K562 (cell line): ENCODE measurements around the gene CLEC1A. TPM values are rescaled to one million over a fixed set of nuclear protein-coding genes. Genes with fewer than 3 reads are reported as not detected.

Experiments used
- ATAC-seq: fragments of 200-7000 bp; cut with Tn5 transposase; 3 replicates; pipeline ENCODE4 v1.9.1; 2020; ENCODE audit warnings: moderate library complexity
- BruUV-seq: library from RNA; stranded (reverse); fragments of 400-500 nt; replicated peaks from 2 replicates; lab custom pipeline; 2021; lab: Mats Ljungman, UMichigan
- CTCF ChIA-PET: fragments of 300-600 bp; formaldehyde crosslinking; extraction: SDS; loops from one replicate; lab custom pipeline; 2021; ENCODE audit warnings: low intra/inter-chr PET ratio; lab: Yijun Ruan, JAX
- POLR2A ChIA-PET: fragments of 300-600, 350-650 bp; sonication (Branson Sonifier 250); formaldehyde crosslinking; extraction: SDS; loops from one replicate; lab custom pipeline; 2021; ENCODE audit warnings: antibody characterized with exemption, inconsistent platforms; lab: Yijun Ruan, JAX
- DNase-seq, 4 experiments: peaks; one replicate each; pipeline versions ENCODE4 v3.0.0 to v3.0.0-alpha.2; 2011 to 2018; ENCODE audit warnings: low spot score in 3 of 4, mixed read lengths in 3 of 4; ENCODE audit errors: extremely low read depth in 1 of 4
- FAIRE-seq: peaks from 2 replicates; lab custom pipeline; 2011; peaks lifted over from hg19 to GRCh38; lab: Jason Lieb, UNC
- H2AFZ ChIP-seq: 2 replicates; pipeline ENCODE4 v1.6.0; 2011; ENCODE audit warnings: low read depth, low read length, control low read depth, inconsistent platforms
- H3K27ac ChIP-seq: fragments of 200-600 bp; 3 replicates; pipeline ENCODE4 v1.8.0; 2011; ENCODE audit warnings: low read depth, mild to moderate bottlenecking, control low read depth, inconsistent platforms, low read length, moderate library complexity, mixed read lengths; ENCODE audit errors: extremely low read depth
- H3K27me3 ChIP-seq, 2 experiments: fragments of 300-600 bp in 1 of 2; 2 replicates in 1 of 2; 3 replicates in 1 of 2; pipeline versions ENCODE4 v1.6.0 to v1.8.0; 2011; ENCODE audit warnings: inconsistent platforms in 2 of 2, low read length in 2 of 2, mild to moderate bottlenecking in 1 of 2, mixed read lengths in 1 of 2, moderate library complexity in 1 of 2; ENCODE audit not compliant: control insufficient read depth in 2 of 2, insufficient read depth in 2 of 2
- H3K36me3 ChIP-seq: fragments of 300-600 bp; 3 replicates; pipeline ENCODE4 v1.8.0; 2011; ENCODE audit warnings: mild to moderate bottlenecking, low read length, inconsistent platforms; ENCODE audit not compliant: control insufficient read depth, insufficient read depth
- H3K4me1 ChIP-seq, 2 experiments: fragments of 200-600 bp in 1 of 2; replicated peaks in 1 of 2; 2 replicates in 1 of 2; 3 replicates in 1 of 2; pipeline versions ENCODE4 v1.5.1 to v1.8.0; 2011; ENCODE audit warnings: inconsistent platforms in 2 of 2, low read length in 2 of 2, mild to moderate bottlenecking in 1 of 2, mixed read lengths in 1 of 2, moderate library complexity in 1 of 2; ENCODE audit not compliant: control insufficient read depth in 2 of 2, insufficient read depth in 2 of 2
- H3K4me2 ChIP-seq: 2 replicates; pipeline ENCODE4 v1.6.1; 2011; ENCODE audit warnings: low read length, control low read depth, inconsistent platforms, mixed read lengths; ENCODE audit not compliant: insufficient read depth
- H3K4me3 ChIP-seq: fragments of 200-600 bp; sonication (generic), shearing (Covaris generic); 2 replicates; pipeline ENCODE4 v1.5.1; 2016; ENCODE audit warnings: control low read depth, inconsistent platforms
- H3K79me2 ChIP-seq: fragments of 200-600 bp; 3 replicates; pipeline ENCODE4 v1.8.0; 2011; ENCODE audit warnings: low read length, inconsistent platforms; ENCODE audit not compliant: control insufficient read depth, insufficient read depth
- H3K9ac ChIP-seq, 2 experiments: 2 replicates each; pipeline versions ENCODE4 v1.6.0 to v1.6.1; 2011; ENCODE audit warnings: low read depth in 2 of 2, low read length in 2 of 2, control low read depth in 1 of 2, inconsistent platforms in 1 of 2, mild to moderate bottlenecking in 1 of 2, mixed read lengths in 1 of 2; ENCODE audit not compliant: insufficient read depth in 1 of 2
- H3K9me1 ChIP-seq: one replicate; pipeline ENCODE4 v1.6.0; 2011; ENCODE audit warnings: inconsistent platforms, mild to moderate bottlenecking, low read length, moderate library complexity; ENCODE audit not compliant: control insufficient read depth, insufficient read depth
- H3K9me3 ChIP-seq: replicated peaks from 2 replicates; pipeline ENCODE4 v1.5.1; 2011; ENCODE audit warnings: low read depth, low read length, inconsistent platforms; ENCODE audit not compliant: control insufficient read depth, insufficient read depth
- H4K20me1 ChIP-seq: replicated peaks from 2 replicates; pipeline ENCODE4 v1.6.1; 2011; ENCODE audit warnings: low read length, inconsistent platforms, mixed read lengths; ENCODE audit not compliant: control insufficient read depth, insufficient read depth
- E2F6 ChIP-seq, 2 experiments: IDR thresholded peaks; 2 replicates each; pipeline ENCODE4 v1.6.1; 2011; ENCODE audit warnings: borderline replicate concordance in 1 of 2, control low read depth in 1 of 2, low read depth in 1 of 2, low read length in 1 of 2, mild to moderate bottlenecking in 1 of 2, mixed read lengths in 1 of 2, moderate library complexity in 1 of 2; ENCODE audit not compliant: insufficient read depth in 1 of 2, insufficient read length in 1 of 2, poor library complexity in 1 of 2, severe bottlenecking in 1 of 2; ENCODE audit errors: extremely low read depth in 1 of 2
- FOXA3 ChIP-seq, 2 experiments: fragments of 450-650 bp in 1 of 2; sonication (generic) in 1 of 2; formaldehyde crosslinking; IDR thresholded peaks in 1 of 2; conservative IDR thresholded peaks in 1 of 2; 2 replicates each; pipeline versions ENCODE4 v1.4.0 to v1.8.0; 2020 to 2022; ENCODE audit warnings: mild to moderate bottlenecking in 2 of 2, missing genetic modification reagents in 1 of 2
- HLTF ChIP-seq: fragments of 450-650 bp; IDR thresholded peaks from 2 replicates; pipeline ENCODE4 v1.6.1; 2016
- L3MBTL2 ChIP-seq: fragments of 450-650 bp; IDR thresholded peaks from 2 replicates; pipeline ENCODE4 v1.6.1; 2016; ENCODE audit warnings: mild to moderate bottlenecking, moderate library complexity
- NFE2L1 ChIP-seq: fragments of 450-650 bp; IDR thresholded peaks from 2 replicates; pipeline ENCODE4 v1.6.1; 2016; ENCODE audit warnings: missing genetic modification characterization, low read depth, mild to moderate bottlenecking, missing compliant biosample characterization, moderate library complexity, borderline replicate concordance
- RBBP5 ChIP-seq: fragments of 200-600 bp; sonication (generic); IDR thresholded peaks from 2 replicates; pipeline ENCODE4 v1.6.1; 2012; ENCODE audit warnings: borderline replicate concordance, mild to moderate bottlenecking, low read length, control low read depth, inconsistent platforms; ENCODE audit not compliant: insufficient read depth, poor library complexity, severe bottlenecking
- RFX7 ChIP-seq: fragments of 250-450 bp; sonication (Bioruptor Pico); IDR thresholded peaks from 2 replicates; pipeline ENCODE4 v1.5.1; 2021; ENCODE audit warnings: mild to moderate bottlenecking
- TSHZ1 ChIP-seq: fragments of 250-450 bp; sonication (Bioruptor Pico); IDR thresholded peaks from 2 replicates; pipeline ENCODE4 v1.4.0; 2020; ENCODE audit warnings: mild to moderate bottlenecking, moderate library complexity
- WGBS: fragments of 100-300 bp; shearing (Covaris generic); methylation state at CpG from one replicate; pipeline ENCODE4 v1.1.6; 2016; ENCODE audit warnings: low coverage, mixed read lengths; ENCODE audit not compliant: insufficient coverage; ENCODE audit errors: missing lambda C conversion rate; 5-methylcytosine and 5-hydroxymethylcytosine counted together
- in situ Hi-C: fragments of 300-500 bp; cut with MboI; formaldehyde crosslinking; loops from 4 replicates; pipeline ENCODE4 v1.15.0; 2018; ENCODE audit warnings: inconsistent platforms, mixed read lengths
- intact Hi-C: fragments of 100-400 bp; cut with micrococcal nuclease; formaldehyde crosslinking; loops from 2 replicates; pipeline ENCODE4 v1.14.2; 2022
- polyA plus RNA-seq, 8 experiments: library from polyadenylated mRNA; depleted of rRNA in 4 of 8; stranded (reverse) in 5 of 8; unstranded in 3 of 8; fragments of >200 nt; fragmentation: Nextera tagmentation in 2 of 8; fragmentation: Illumina TruSeq in 1 of 8; extraction: Ambion mirVana in 2 of 8; extraction: Trizol in 1 of 8; gene quantifications; 2 replicates each; pipeline versions ENCODE4 v1.2.1 to v1.2.3, GENCODE V29; 2011 to 2014; ENCODE audit warnings: inconsistent platforms in 1 of 8, missing spikeins in 1 of 8
- total RNA-seq, 7 experiments: library from RNA; depleted of rRNA in 6 of 7; stranded (reverse); fragments of >200 nt in 6 of 7; fragmentation: Illumina TruSeq in 2 of 7; extraction: Trizol in 2 of 7; gene quantifications; 2 replicates each; pipeline versions ENCODE4 v1.2.1 to v1.2.3, GENCODE V29; 2011 to 2021; ENCODE audit warnings: low replicate concordance in 1 of 7
- TF ChIP-seq, protein P1 (sequence below), 3 experiments: IDR thresholded peaks in 2 of 3; conservative IDR thresholded peaks in 1 of 3; 2 replicates each; pipeline ENCODE4 v1.5.1; 2011 to 2012; ENCODE audit warnings: low read length in 3 of 3, mild to moderate bottlenecking in 3 of 3, control low read depth in 2 of 3, improper control_type of control experiment in 1 of 3, inconsistent platforms in 1 of 3, low read depth in 1 of 3, mixed read lengths in 1 of 3, moderate library complexity in 1 of 3; ENCODE audit not compliant: insufficient read depth in 2 of 3

The CLEC1A gene
- total and polyA plus RNA-seq, 9 of the 15 experiments (the other 6 are each of a cell fraction or from before 2014, with no cell fraction given): 0.04 TPM; not detected in 8

DNA sequence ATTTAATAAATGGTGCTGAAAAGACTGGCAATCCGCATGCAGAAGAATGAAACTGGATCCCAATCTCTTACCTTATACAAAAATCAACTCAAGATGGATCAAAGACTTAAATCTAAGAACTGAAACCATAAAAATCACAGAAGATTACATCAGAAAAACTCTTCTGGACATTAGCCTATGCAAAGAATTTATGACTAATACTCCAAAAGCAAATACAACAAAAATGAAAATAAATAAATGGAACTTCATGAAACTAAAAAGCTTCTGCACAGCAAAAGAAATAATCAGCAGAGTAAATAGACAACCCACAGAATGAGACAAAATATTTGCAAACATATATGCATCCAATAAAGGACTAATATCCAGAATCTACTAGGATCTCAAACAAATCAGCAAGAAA, 14.3 kb upstream of the CLEC1A start (continued):
- TF ChIP-seq NFE2L1 (no peak), TSHZ1 (no peak)

DNA sequence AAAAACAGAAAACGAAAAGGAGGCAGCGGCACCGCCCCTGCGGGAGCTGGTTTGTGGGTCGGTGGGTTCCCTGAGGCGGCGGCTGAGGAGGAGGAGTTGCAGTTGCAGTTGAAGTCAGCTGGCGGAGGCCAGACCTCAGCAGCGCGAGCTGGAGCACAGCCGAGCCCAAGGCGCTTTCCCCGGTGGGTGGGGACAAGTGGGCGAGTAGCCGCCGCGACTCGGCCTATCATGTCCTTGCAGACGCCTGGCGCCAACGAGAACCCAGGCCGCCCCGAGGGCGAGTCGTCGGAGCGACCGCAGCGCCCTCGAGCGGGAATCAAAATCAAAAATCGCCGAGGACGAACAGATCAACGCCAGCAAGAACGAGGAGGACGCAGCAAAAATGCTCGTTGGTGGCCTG, 12.7 kb upstream of the CLEC1A start:
- no peak overlapping the region for H3K4me3 ChIP-seq
- FAIRE-seq: no peak
- in situ Hi-C loops (no loop called here), intact Hi-C loops (no loop called here)
- no peaks in the 10 kb centered on the region for H3K9me3 ChIP-seq
- no peaks in the 10 kb centered on the region for H3K36me3 ChIP-seq
- WGBS: 8% methylated on average over 21 of the region's 38 CpGs
- H3K9ac ChIP-seq: peak overlapping the region in 1 of 2 experiments; percentile 35; a peak in 1 of 4 replicates
- H3K4me2 ChIP-seq: no peak overlapping the region
- POLR2A ChIA-PET: no interaction called here
- peaks cover 0 to 5% of the 10 kb centered on the region in 2 experiments; a peak in 2 of 5 replicates for H3K4me1 ChIP-seq
- no peaks in the 10 kb centered on the region for H3K79me2 ChIP-seq
- ATAC-seq: peak; percentile 86
- BruUV-seq: no TSS peak
- TF ChIP-seq RFX7 (CRISPR knock-in tag) (no peak), L3MBTL2 (0 out of 2 replicates have a peak, but pooled peaks have one; percentile 15), FOXA3 (CRISPR knock-in tag; conservative IDR thresholded peaks at IDR 0.05 in 1 of 2, IDR thresholded peaks at IDR 0.05 in 1 of 2) (no peak), E2F6 (IDR thresholded peaks at IDR 0.05; ENCODE audit: borderline replicate concordance in 1 of 2, extremely low read depth in 1 of 2, insufficient read depth in 1 of 2, insufficient read length in 1 of 2, low read depth in 1 of 2, low read length in 1 of 2, poor library complexity in 1 of 2, severe bottlenecking in 1 of 2) (peak in 1 of 2 experiments; percentile 56), RBBP5 (no peak), HLTF (no peak)
- TF ChIP-seq, protein P1, sequence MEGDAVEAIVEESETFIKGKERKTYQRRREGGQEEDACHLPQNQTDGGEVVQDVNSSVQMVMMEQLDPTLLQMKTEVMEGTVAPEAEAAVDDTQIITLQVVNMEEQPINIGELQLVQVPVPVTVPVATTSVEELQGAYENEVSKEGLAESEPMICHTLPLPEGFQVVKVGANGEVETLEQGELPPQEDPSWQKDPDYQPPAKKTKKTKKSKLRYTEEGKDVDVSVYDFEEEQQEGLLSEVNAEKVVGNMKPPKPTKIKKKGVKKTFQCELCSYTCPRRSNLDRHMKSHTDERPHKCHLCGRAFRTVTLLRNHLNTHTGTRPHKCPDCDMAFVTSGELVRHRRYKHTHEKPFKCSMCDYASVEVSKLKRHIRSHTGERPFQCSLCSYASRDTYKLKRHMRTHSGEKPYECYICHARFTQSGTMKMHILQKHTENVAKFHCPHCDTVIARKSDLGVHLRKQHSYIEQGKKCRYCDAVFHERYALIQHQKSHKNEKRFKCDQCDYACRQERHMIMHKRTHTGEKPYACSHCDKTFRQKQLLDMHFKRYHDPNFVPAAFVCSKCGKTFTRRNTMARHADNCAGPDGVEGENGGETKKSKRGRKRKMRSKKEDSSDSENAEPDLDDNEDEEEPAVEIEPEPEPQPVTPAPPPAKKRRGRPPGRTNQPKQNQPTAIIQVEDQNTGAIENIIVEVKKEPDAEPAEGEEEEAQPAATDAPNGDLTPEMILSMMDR (IDR thresholded peaks at IDR 0.05 in 2 of 3, conservative IDR thresholded peaks at IDR 0.05 in 1 of 3; ENCODE audit: insufficient read depth in 2 of 3, low read depth in 1 of 3, low read length in 3 of 3): peak in 1 of 3 experiments; percentile 16; a peak in 1 of 6 replicates
- peak; percentile 8 to 63 (median 23) for DNase-seq
- H3K9me1 ChIP-seq: no peaks in the 10 kb centered on the region
- H3K27me3 ChIP-seq: no peaks in the 10 kb centered on the region; a peak in 2 of 5 replicates
- no peaks in the 10 kb centered on the region for H4K20me1 ChIP-seq
- CTCF ChIA-PET: interaction anchor here (0.6 kb wide), 1 partner anchor 66 kb away, joined by 3 read pairs; no protein-coding TSS in a partner anchor
- peak overlapping the region; percentile 12; the same call in 1 of the 2 replicates for H2AFZ ChIP-seq
- H3K27ac ChIP-seq: no peak overlapping the region
